Fibroblast of lung (primary cell): ENCODE results near the gene CHTF18. TPM values are rescaled to one million over a fixed set of nuclear protein-coding genes. Genes with fewer than 3 reads are reported as not detected.

Source experiments
- DNase-seq, 2 donors: peaks; one replicate each; pipeline versions ENCODE4 v3.0.0 to v3.0.0-alpha.2; 2010; ENCODE audit warnings: low read depth in 2 of 2
- H2AFZ ChIP-seq: 2 replicates; pipeline ENCODE4 v1.5.1; 2012; ENCODE audit warnings: low read length, control low read depth, inconsistent platforms
- H3K27ac ChIP-seq: 2 replicates; pipeline ENCODE4 v1.5.1; 2011; ENCODE audit warnings: low read length, control low read depth; ENCODE audit not compliant: insufficient read depth
- H3K27me3 ChIP-seq: 2 replicates; pipeline ENCODE4 v1.5.1; 2011; ENCODE audit warnings: mild to moderate bottlenecking, low read length; ENCODE audit not compliant: control insufficient read depth, insufficient read depth
- H3K36me3 ChIP-seq: 2 replicates; pipeline ENCODE4 v1.5.1; 2011; ENCODE audit warnings: low read length; ENCODE audit not compliant: control insufficient read depth, insufficient read depth
- H3K4me1 ChIP-seq: 2 replicates; pipeline ENCODE4 v1.5.1; 2011; ENCODE audit warnings: low read length; ENCODE audit not compliant: control insufficient read depth, insufficient read depth; ENCODE audit errors: extremely low read depth
- H3K4me2 ChIP-seq: 2 replicates; pipeline ENCODE4 v1.5.1; 2011; ENCODE audit warnings: low read length, control low read depth; ENCODE audit not compliant: insufficient read depth; ENCODE audit errors: extremely low read depth
- H3K4me3 ChIP-seq, 4 experiments: fragments of 200-600 bp in 1 of 4; sonication (generic) in 1 of 4; replicated peaks in 1 of 4; 2 replicates each; pipeline ENCODE4 v1.5.1; 2011 to 2016; ENCODE audit warnings: low read length in 4 of 4, low read depth in 3 of 4, mild to moderate bottlenecking in 3 of 4, control low read depth in 2 of 4, inconsistent platforms in 1 of 4, mixed read lengths in 1 of 4; ENCODE audit not compliant: insufficient read depth in 1 of 4; ENCODE audit errors: control extremely low read depth in 1 of 4
- H3K79me2 ChIP-seq: 2 replicates; pipeline ENCODE4 v1.5.1; 2012; ENCODE audit warnings: mild to moderate bottlenecking, low read length, inconsistent platforms; ENCODE audit not compliant: control insufficient read depth, insufficient read depth
- H3K9ac ChIP-seq: 2 replicates; pipeline ENCODE4 v1.5.1; 2011; ENCODE audit warnings: mild to moderate bottlenecking, low read length, control low read depth; ENCODE audit not compliant: insufficient read depth
- H3K9me3 ChIP-seq: 2 replicates; pipeline ENCODE4 v1.5.1; 2012; ENCODE audit warnings: low read depth, low read length; ENCODE audit not compliant: control insufficient read depth, insufficient read depth
- H4K20me1 ChIP-seq: 2 replicates; pipeline ENCODE4 v1.5.1; 2011; ENCODE audit warnings: low read length; ENCODE audit not compliant: control insufficient read depth, insufficient read depth; ENCODE audit errors: extremely low read depth
- EZH2 ChIP-seq: IDR thresholded peaks from 2 replicates; pipeline ENCODE4 v1.5.1; 2012; ENCODE audit warnings: low read length, control low read depth, mild to moderate bottlenecking; ENCODE audit errors: missing control alignments
- polyA plus RNA-seq, 2 donors: library from polyadenylated mRNA; depleted of rRNA in 1 of 2; stranded (reverse) in 1 of 2; unstranded in 1 of 2; fragments of >200 nt; gene quantifications; 2 replicates each; pipeline ENCODE4 v1.2.1, GENCODE V29; 2011 to 2012; ENCODE audit warnings: missing spikeins in 1 of 2
- total RNA-seq: library from RNA; depleted of rRNA; stranded (reverse); fragments of >200 nt; gene quantifications from 2 replicates; pipeline ENCODE4 v1.2.1, GENCODE V29; 2014
- TF ChIP-seq, protein P1 (sequence below), 2 donors: IDR thresholded peaks in 1 of 2; conservative IDR thresholded peaks in 1 of 2; 1 replicate in 1 of 2; 2 replicates in 1 of 2; pipeline ENCODE4 v1.5.1; 2011 to 2012; ENCODE audit warnings: low read length in 2 of 2, control low read depth in 1 of 2, inconsistent platforms in 1 of 2, low read depth in 1 of 2, mild to moderate bottlenecking in 1 of 2

Gene CHTF18
- total and polyA plus RNA-seq, 2 donors (not counting 1 experiment from before 2014, with no cell fraction given) = 1.1 to 4.3 TPM

DNA sequence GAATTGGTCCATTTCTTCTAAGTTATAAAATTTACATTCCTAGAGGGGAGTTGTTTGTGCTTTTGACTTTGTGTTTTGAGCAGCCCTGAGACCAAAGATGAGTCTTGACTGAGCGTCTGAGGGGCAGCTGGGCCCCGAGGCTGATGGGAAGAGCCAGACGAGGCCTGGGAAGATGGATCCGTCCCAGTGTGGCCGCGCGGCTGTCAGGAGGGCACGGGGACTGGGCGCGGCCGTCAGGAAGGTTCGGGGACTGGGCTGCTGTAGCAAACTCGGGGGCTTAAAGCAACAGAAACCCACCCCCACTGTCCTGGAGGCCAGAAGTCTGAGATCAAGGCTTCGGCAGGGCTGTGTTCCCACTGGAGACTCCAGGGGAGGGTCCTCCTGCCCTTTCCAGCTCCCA, 50.3 kb downstream of the CHTF18 start:
- Histone ChIP-seq H2AFZ (no peak overlapping the region), H3K4me1 (no peaks in the 10 kb centered on the region)

DNA sequence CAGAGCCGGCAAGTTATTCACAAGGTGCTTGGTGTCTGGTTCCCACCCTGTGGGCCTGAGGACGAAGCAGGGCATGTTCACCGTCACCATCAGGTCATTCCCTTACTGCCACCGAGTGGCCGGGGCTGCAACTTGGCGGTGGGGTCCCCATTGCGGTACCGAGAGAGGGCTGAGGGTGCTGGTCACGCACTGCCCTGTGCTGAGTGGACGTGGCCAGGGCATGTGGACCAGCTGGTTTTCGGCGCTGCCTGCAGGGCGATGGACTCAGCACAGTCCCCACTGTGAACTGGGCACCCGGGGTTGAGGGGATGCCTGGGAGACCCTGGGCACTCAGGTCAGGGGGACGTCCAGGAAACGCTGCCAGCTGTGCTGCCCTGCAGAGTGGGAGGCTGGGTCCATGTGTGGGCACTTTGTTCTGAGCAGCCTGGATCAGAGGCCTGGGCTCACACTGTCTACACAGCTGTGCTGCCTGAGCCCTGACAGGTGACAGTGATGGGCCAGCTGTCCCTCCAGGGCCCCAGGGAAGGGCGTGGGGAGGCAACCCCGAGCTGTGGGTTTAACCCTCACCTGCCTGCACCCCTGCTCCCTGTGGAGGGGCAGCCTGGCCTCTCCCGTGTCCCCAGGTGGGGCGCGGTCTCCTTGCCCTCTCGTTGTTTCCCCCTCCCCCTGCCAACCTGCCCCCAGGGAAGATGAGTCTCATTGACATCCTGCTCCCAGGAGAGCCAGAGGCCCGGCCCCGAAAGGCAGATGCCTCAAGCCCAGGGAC, 51.4 kb downstream of the CHTF18 start:
- Histone ChIP-seq H4K20me1 (no peaks in the 10 kb centered on the region), H3K4me3 (no peak overlapping the region), H3K27ac (no peak overlapping the region), H2AFZ (no peak overlapping the region), H3K9me3 (no peaks in the 10 kb centered on the region), H3K79me2 (no peaks in the 10 kb centered on the region), H3K4me1 (no peaks in the 10 kb centered on the region), H3K4me2 (no peak overlapping the region), H3K9ac (no peak overlapping the region), H3K36me3 (no peaks in the 10 kb centered on the region), H3K27me3 (no peaks in the 10 kb centered on the region)
- no peak for DNase-seq
- TF ChIP-seq, protein P1, sequence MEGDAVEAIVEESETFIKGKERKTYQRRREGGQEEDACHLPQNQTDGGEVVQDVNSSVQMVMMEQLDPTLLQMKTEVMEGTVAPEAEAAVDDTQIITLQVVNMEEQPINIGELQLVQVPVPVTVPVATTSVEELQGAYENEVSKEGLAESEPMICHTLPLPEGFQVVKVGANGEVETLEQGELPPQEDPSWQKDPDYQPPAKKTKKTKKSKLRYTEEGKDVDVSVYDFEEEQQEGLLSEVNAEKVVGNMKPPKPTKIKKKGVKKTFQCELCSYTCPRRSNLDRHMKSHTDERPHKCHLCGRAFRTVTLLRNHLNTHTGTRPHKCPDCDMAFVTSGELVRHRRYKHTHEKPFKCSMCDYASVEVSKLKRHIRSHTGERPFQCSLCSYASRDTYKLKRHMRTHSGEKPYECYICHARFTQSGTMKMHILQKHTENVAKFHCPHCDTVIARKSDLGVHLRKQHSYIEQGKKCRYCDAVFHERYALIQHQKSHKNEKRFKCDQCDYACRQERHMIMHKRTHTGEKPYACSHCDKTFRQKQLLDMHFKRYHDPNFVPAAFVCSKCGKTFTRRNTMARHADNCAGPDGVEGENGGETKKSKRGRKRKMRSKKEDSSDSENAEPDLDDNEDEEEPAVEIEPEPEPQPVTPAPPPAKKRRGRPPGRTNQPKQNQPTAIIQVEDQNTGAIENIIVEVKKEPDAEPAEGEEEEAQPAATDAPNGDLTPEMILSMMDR (conservative IDR thresholded peaks at IDR 0.05 in 1 of 2, IDR thresholded peaks at IDR 0.05 in 1 of 2; ENCODE audit: low read depth in 1 of 2, low read length in 2 of 2) = no peak
- no peak for TF ChIP-seq EZH2

More for the DNA sequence above, 50.3 kb downstream of the CHTF18 start:
- Histone ChIP-seq H3K27me3 (no peaks in the 10 kb centered on the region), H3K36me3 (no peaks in the 10 kb centered on the region), H3K9ac (no peak overlapping the region), H3K9me3 (no peaks in the 10 kb centered on the region), H4K20me1 (no peaks in the 10 kb centered on the region), H3K27ac (no peak overlapping the region), H3K4me2 (no peak overlapping the region), H3K4me3 (no peak overlapping the region), H3K79me2 (no peaks in the 10 kb centered on the region)
- no peak for DNase-seq
- no peak for TF ChIP-seq EZH2
- TF ChIP-seq, protein P1 (conservative IDR thresholded peaks at IDR 0.05 in 1 of 2, IDR thresholded peaks at IDR 0.05 in 1 of 2; ENCODE audit: low read depth in 1 of 2, low read length in 2 of 2) = no peak

DNA sequence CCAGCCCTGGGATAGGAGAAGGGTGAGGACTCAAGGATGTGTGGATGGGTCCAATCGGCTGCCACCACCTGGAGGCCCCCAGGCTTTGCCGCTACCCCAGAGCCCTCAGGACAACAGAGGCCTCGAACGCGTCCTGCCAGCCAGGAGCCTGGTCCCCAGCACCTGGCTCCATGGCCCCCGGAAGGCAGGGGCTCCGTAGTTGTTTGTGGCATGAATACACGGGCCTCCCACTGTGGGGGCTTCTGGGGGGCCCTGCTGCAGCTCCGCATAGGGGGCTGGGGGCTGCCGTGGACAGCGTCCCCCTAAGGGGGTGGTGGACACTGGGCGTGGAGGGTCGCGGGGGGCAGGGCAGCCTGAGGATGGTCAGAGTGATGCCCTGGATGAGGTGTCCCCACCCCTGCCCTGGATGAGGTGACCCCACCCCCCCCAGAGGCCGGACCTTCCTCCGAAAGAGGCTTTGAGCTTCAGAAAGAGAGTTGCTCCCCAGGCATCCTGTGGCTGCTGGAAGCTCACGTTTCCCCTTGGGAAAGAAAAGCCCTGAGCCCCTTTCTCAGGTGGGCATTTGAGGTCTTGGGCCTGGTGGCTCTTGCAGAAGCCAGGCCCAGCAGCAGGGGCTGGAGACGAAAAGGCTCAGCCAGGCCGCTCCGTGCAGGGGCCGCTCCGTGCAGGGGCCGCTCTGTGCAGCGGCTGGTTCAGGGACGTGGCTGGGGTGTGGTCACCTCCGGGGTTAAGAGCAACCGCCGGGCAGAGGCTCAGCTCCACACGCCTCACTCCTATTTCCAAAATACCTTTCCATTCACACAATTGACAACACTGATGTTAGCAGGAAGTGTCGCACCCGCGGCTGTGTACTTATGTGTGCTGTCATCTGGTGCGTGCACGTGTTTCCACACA, 52.4 kb downstream of the CHTF18 start:
- no peak for DNase-seq
- H3K4me3 ChIP-seq = no peak overlapping the region
- H2AFZ ChIP-seq = no peak overlapping the region
- H3K27ac ChIP-seq = no peak overlapping the region
- no peak for TF ChIP-seq EZH2
- TF ChIP-seq, protein P1 (conservative IDR thresholded peaks at IDR 0.05 in 1 of 2, IDR thresholded peaks at IDR 0.05 in 1 of 2; ENCODE audit: low read depth in 1 of 2, low read length in 2 of 2) = no peak
- no peaks in the 10 kb centered on the region for H4K20me1 ChIP-seq
- H3K4me2 ChIP-seq = no peak overlapping the region
- no peaks in the 10 kb centered on the region for H3K9me3 ChIP-seq
- no peak overlapping the region for H3K9ac ChIP-seq
- H3K36me3 ChIP-seq = no peaks in the 10 kb centered on the region
- no peaks in the 10 kb centered on the region for H3K27me3 ChIP-seq
- no peaks in the 10 kb centered on the region for H3K4me1 ChIP-seq
- H3K79me2 ChIP-seq = no peaks in the 10 kb centered on the region
